Stimulated activated CD4-positive, alpha-beta T cell treated with anti-CD3 and anti-CD28 coated beads, TNF-alpha, amount 100 ng/mL, for 48 hours (primary cell): ENCODE measurements around the gene C3.
"Not testable (repeated sequence)": the region's sequence is repeated elsewhere in the genome, so short reads cannot be mapped to it uniquely, and the experiment has no call there.

Experiments used
- DNase-seq, 3 donors: peaks; one replicate each; pipeline ENCODE4 v3.0.0-alpha.2; 2020; ENCODE audit warnings: low read depth in 3 of 3

C3 gene

GRCh38 chr19:6664916-6665315 is 55.5 kb downstream of the C3 start:
- DNase-seq: no peak

- DNase-seq: peak in 2 of 3 donors; percentile 34 to 42
These were observed 56.9 kb downstream of the C3 start for GRCh38 chr19:6663236-6664201.

- no peak for DNase-seq
These were observed 57.7 kb downstream of the C3 start for GRCh38 chr19:6662702-6663101.

GRCh38 chr19:6661509-6662244 is 58.8 kb downstream of the C3 start:
- peak in 2 of 3 donors; percentile 40 to 71 for DNase-seq

- DNase-seq: no peak
These were observed 59.5 kb downstream of the C3 start for GRCh38 chr19:6660930-6661329.

- not testable (repeated sequence) for DNase-seq
These were observed 64.1 kb downstream of the C3 start for GRCh38 chr19:6656390-6656789.

GRCh38 chr19:6654347-6655310 is 65.8 kb downstream of the C3 start:
- peak in 2 of 3 donors; percentile 48 to 57 for DNase-seq

- no peak for DNase-seq
These were observed 67.7 kb downstream of the C3 start for GRCh38 chr19:6652805-6653094.

- DNase-seq: no peak
These were observed 68.3 kb downstream of the C3 start for GRCh38 chr19:6651965-6652804.

- DNase-seq: no peak
These were observed 71.3 kb downstream of the C3 start for GRCh38 chr19:6649185-6649584.

- DNase-seq: no peak
These were observed 72.2 kb downstream of the C3 start for GRCh38 chr19:6648141-6648715.

GRCh38 chr19:6644796-6645195 is 75.7 kb downstream of the C3 start:
- DNase-seq: no peak

GRCh38 chr19:6640333-6640732 is 80.1 kb downstream of the C3 start:
- not testable (repeated sequence) for DNase-seq

- no peak for DNase-seq
These were observed 81.0 kb downstream of the C3 start for GRCh38 chr19:6639439-6639838.

GRCh38 chr19:6633456-6633813 is 87.0 kb downstream of the C3 start:
- not testable (repeated sequence) for DNase-seq

- peak; percentile 27 to 51 (median 39) for DNase-seq
These were observed 87.5 kb downstream of the C3 start for GRCh38 chr19:6632747-6633455.

- peak; percentile 49 to 86 (median 80) for DNase-seq
These were observed 88.3 kb downstream of the C3 start for GRCh38 chr19:6632002-6632621.
